Stimulated activated CD8-positive, alpha-beta memory T cell treated with anti-CD3 and anti-CD28 coated beads, Interleukin-12 subunit alpha, Interleukin-12 subunit beta, amount 100 ng/mL, for 4 hours (primary cell): Measurements from ENCODE around the gene RAB40C.

Experiments
- DNase-seq: peaks from one replicate; pipeline ENCODE4 v3.0.0-alpha.2; 2020; ENCODE audit warnings: low read depth

The RAB40C gene

GRCh38 chr16:632486-633335 is 42.8 kb downstream of the RAB40C start:
- DNase-seq = no peak

GRCh38 chr16:633336-634050 is 43.6 kb downstream of the RAB40C start:
- DNase-seq = no peak

GRCh38 chr16:634051-634670 is 44.3 kb downstream of the RAB40C start:
- DNase-seq = no peak

- DNase-seq = no peak
Measured at GRCh38 chr16:634996-635395, 45.1 kb downstream of the RAB40C start.

- no peak for DNase-seq
Measured at GRCh38 chr16:635573-636205, 45.8 kb downstream of the RAB40C start.

- peak; percentile 84 for DNase-seq
Measured at GRCh38 chr16:636206-637080, 46.6 kb downstream of the RAB40C start, which contains the start of gene METTL26. METTL26 (minus strand) TSS chr16:636305; CDS start chr16:636290, 15 bp downstream.

- DNase-seq = peak; percentile 78
Measured at GRCh38 chr16:637081-638018, 47.5 kb downstream of the RAB40C start.

- DNase-seq = no peak
Measured at GRCh38 chr16:638034-638543, 48.2 kb downstream of the RAB40C start.

- DNase-seq = no peak
Measured at GRCh38 chr16:638836-639235, 49.0 kb downstream of the RAB40C start.

- DNase-seq = no peak
Measured at GRCh38 chr16:640614-641013, 50.7 kb downstream of the RAB40C start.

- peak; percentile 58 for DNase-seq
Measured at GRCh38 chr16:641326-642188, 51.7 kb downstream of the RAB40C start, which contains the start of gene MCRIP2. MCRIP2 (plus strand) TSS chr16:641828; CDS start chr16:641992, 164 bp downstream.

- no peak for DNase-seq
Measured at GRCh38 chr16:642189-643049, 52.6 kb downstream of the RAB40C start.

GRCh38 chr16:643050-643368 is 53.1 kb downstream of the RAB40C start:
- DNase-seq = no peak

- DNase-seq = no peak
Measured at GRCh38 chr16:644556-644955, 54.7 kb downstream of the RAB40C start.

- DNase-seq = no peak
Measured at GRCh38 chr16:645852-646678, 56.2 kb downstream of the RAB40C start.

- DNase-seq = no peak
Measured at GRCh38 chr16:646679-647172, 56.9 kb downstream of the RAB40C start.
